ENCODE results near the gene TLL2.

GRCh38 chr10:96377816-96378294 lies 135.9 kb downstream of the TLL2 start:
- TF ChIP-seq POLR2A (IDR thresholded peaks at IDR 0.05) (no peak), CTCF (IDR thresholded peaks at IDR 0.05) (no peak)
